Astrocyte (in vitro differentiated cells and primary cell): Measurements from ENCODE around the gene CABLES2.

Experiments used
- EZH2 ChIP-seq: IDR thresholded peaks from 2 replicates; pipeline ENCODE4 v1.6.1; 2012; ENCODE audit warnings: mild to moderate bottlenecking, low read length, inconsistent platforms; ENCODE audit not compliant: insufficient read depth
- TF ChIP-seq, protein P1 (sequence below): IDR thresholded peaks from 2 replicates; pipeline ENCODE4 v1.5.1; 2011; ENCODE audit warnings: low read depth, mild to moderate bottlenecking, inconsistent platforms, low read length, moderate library complexity; ENCODE audit not compliant: insufficient read depth

DNA sequence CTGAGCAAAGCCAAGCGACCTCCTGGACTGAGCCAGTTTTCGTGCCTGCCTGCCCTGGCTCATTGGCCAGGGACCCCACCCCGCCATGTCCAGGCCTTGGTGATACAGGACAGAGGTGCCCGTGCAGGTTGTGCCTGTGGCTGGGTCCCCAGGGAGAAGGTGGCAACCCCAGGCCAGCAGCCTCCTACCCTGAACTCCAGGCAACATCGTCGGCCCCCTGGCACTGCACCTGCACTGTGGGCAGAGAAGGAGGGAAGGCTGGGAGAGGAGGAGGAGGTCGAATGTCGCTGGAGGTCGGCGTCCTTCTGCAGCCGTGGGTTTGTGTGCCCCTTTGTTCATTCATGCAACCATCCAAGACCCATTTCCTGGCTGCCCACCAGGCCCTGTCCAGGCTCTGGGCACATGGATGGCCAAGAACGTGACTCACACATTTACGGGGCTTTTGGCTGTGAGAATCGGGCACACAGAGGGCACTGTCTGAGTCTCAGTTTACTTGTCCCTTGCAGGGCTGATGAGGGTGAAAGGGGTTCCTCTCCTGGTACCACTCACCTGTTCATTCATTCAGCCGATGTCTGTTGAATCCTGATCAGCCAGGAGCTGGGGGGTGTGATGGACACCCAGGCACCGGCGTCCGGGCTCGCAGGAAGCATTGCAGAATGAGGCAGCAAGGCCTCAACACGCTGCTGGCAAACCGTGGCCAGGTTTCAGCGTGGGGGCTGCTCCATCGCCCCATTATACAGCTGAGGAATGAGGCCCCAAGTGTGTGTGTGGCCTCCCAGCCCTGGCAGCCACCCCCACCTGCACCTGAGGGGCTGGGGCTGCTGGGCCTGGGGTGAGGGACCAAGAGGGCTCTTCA is 22.6 kb upstream of the CABLES2 start:
- TF ChIP-seq, protein P1, sequence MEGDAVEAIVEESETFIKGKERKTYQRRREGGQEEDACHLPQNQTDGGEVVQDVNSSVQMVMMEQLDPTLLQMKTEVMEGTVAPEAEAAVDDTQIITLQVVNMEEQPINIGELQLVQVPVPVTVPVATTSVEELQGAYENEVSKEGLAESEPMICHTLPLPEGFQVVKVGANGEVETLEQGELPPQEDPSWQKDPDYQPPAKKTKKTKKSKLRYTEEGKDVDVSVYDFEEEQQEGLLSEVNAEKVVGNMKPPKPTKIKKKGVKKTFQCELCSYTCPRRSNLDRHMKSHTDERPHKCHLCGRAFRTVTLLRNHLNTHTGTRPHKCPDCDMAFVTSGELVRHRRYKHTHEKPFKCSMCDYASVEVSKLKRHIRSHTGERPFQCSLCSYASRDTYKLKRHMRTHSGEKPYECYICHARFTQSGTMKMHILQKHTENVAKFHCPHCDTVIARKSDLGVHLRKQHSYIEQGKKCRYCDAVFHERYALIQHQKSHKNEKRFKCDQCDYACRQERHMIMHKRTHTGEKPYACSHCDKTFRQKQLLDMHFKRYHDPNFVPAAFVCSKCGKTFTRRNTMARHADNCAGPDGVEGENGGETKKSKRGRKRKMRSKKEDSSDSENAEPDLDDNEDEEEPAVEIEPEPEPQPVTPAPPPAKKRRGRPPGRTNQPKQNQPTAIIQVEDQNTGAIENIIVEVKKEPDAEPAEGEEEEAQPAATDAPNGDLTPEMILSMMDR: no peak
- TF ChIP-seq EZH2: no peak
